Calu3 (cell line): ENCODE measurements around the gene ACYP1. TPM values are rescaled to one million over a fixed set of nuclear protein-coding genes. Genes with fewer than 3 reads are reported as not detected.

Experiments used
- BruUV-seq: library from RNA; stranded (reverse); fragments of 400-500 nt; replicated peaks from 2 replicates; lab custom pipeline; 2021; lab: Mats Ljungman, UMichigan
- CTCF ChIA-PET: fragments of 300-600 bp; sonication (Branson Sonifier 250); formaldehyde crosslinking; loops from one replicate; lab custom pipeline; 2022; ENCODE audit warnings: antibody characterized with exemption; lab: Charles Lee
- DNase-seq: peaks from one replicate; pipeline ENCODE4 v3.0.0; 2022
- H3K27ac Mint-ChIP-seq: one replicate; pipeline ENCODE4 v1.8.0; 2022; ENCODE audit warnings: mixed read lengths; ENCODE audit not compliant: unreplicated experiment
- H3K27me3 Mint-ChIP-seq: one replicate; pipeline ENCODE4 v1.8.0; 2022; ENCODE audit warnings: mixed read lengths; ENCODE audit not compliant: unreplicated experiment
- H3K36me3 Mint-ChIP-seq: one replicate; pipeline ENCODE4 v1.8.0; 2022; ENCODE audit warnings: mild to moderate bottlenecking, moderate library complexity, mixed read lengths; ENCODE audit not compliant: insufficient read depth, unreplicated experiment
- H3K4me1 Mint-ChIP-seq: one replicate; pipeline ENCODE4 v1.8.0; 2022; ENCODE audit warnings: mild to moderate bottlenecking, low read depth, mixed read lengths; ENCODE audit not compliant: unreplicated experiment
- H3K4me3 Mint-ChIP-seq: one replicate; pipeline ENCODE4 v1.8.0; 2022; ENCODE audit warnings: mild to moderate bottlenecking, low read depth, moderate library complexity, mixed read lengths; ENCODE audit not compliant: unreplicated experiment
- H3K9me3 Mint-ChIP-seq: one replicate; pipeline ENCODE4 v1.8.0; 2022; ENCODE audit warnings: low read depth, mixed read lengths; ENCODE audit not compliant: unreplicated experiment
- intact Hi-C: fragments of 100-400 bp; cut with micrococcal nuclease; formaldehyde crosslinking; loops from one replicate; pipeline ENCODE4 v1.10.0; 2022; ENCODE audit not compliant: unreplicated experiment
- total RNA-seq: library from RNA; stranded (reverse); gene quantifications from 2 replicates; pipeline ENCODE4 v1.2.3, GENCODE V29; 2022
- TF ChIP-seq, protein P1 (sequence below): fragments of 200-600 bp; IDR thresholded peaks from one replicate; pipeline ENCODE4 v1.8.0; 2022; ENCODE audit warnings: antibody characterized with exemption; ENCODE audit not compliant: unreplicated experiment

Gene ACYP1
- total RNA-seq, 1 experiment from 2014 or later = 33.2 TPM

DNA sequence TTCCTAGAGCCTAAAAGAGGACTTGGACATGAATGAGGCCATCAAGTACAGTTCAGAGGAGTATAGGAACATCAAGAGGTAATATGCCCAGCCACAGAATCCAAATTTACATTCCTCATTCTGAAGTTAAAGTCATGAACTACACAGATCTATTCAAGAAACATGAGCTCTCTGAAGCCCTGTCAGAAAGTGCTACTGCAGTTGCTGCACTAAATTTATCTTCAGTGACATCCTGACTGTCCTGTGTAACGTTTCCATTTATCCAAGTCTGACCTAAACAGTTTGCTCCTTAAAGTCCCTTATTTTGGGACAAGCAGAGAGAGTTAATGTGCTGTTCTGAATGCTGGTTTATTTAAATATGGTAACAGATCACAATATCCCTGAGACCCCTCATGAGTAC, 34.9 kb upstream of the ACYP1 start:
- no peaks in the 10 kb centered on the region for H3K27me3 Mint-ChIP-seq
- no peaks in the 10 kb centered on the region for H3K9me3 Mint-ChIP-seq
- H3K4me3 Mint-ChIP-seq = no peak overlapping the region
- no TSS peak for BruUV-seq
- CTCF ChIA-PET = no interaction called here
- TF ChIP-seq, protein P1, sequence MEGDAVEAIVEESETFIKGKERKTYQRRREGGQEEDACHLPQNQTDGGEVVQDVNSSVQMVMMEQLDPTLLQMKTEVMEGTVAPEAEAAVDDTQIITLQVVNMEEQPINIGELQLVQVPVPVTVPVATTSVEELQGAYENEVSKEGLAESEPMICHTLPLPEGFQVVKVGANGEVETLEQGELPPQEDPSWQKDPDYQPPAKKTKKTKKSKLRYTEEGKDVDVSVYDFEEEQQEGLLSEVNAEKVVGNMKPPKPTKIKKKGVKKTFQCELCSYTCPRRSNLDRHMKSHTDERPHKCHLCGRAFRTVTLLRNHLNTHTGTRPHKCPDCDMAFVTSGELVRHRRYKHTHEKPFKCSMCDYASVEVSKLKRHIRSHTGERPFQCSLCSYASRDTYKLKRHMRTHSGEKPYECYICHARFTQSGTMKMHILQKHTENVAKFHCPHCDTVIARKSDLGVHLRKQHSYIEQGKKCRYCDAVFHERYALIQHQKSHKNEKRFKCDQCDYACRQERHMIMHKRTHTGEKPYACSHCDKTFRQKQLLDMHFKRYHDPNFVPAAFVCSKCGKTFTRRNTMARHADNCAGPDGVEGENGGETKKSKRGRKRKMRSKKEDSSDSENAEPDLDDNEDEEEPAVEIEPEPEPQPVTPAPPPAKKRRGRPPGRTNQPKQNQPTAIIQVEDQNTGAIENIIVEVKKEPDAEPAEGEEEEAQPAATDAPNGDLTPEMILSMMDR = no peak
- H3K27ac Mint-ChIP-seq = no peak overlapping the region
- DNase-seq = no peak
- intact Hi-C loops = no loop called here
- peaks cover 21% of the 10 kb centered on the region for H3K36me3 Mint-ChIP-seq
- H3K4me1 Mint-ChIP-seq = no peaks in the 10 kb centered on the region

DNA sequence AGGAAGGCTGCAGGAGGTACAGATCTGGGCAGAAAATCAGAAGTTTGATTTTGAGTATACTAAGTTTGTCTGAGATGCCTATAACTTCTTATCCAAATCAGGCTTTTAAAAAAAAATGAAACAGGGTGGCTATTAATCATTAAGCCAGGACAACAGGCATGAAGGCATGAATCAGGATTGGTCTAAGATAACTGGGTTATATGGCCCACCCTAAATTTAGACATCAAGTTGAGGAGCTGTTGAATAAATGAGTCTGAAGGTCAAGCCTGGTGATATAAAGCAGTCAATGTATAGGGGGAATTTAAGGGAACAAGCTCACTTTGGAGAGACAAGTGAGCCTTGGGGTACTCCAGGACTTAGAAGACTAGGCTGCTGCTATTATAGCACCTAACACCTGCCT, 34.4 kb upstream of the ACYP1 start:
- DNase-seq = no peak

DNA sequence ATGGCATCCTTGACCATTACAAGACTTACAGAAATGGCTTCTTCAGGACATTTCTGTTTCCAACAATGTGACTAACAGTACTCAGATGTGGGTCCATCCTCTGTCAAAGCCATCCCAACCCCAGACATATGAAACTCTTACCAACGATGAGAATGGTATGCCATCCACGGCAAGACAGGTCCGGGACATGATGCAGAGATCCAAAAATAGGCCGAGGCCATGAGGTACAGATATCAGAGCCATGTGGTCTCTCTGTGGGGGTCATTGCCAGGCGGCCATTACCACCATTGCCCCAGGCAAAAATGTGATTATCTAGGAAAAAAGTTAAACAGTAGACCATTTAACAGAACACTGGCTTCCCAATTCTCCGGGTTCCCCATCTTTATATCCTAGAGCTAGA, 33.1 kb upstream of the ACYP1 start:
- no peak for DNase-seq
- H3K9me3 Mint-ChIP-seq = no peaks in the 10 kb centered on the region
- no peak overlapping the region for H3K27ac Mint-ChIP-seq
- TF ChIP-seq, protein P1 = no peak
- intact Hi-C loops = no loop called here
- CTCF ChIA-PET = no interaction called here
- H3K27me3 Mint-ChIP-seq = no peaks in the 10 kb centered on the region
- no peaks in the 10 kb centered on the region for H3K4me1 Mint-ChIP-seq
- peaks cover 24% of the 10 kb centered on the region for H3K36me3 Mint-ChIP-seq
- H3K4me3 Mint-ChIP-seq = no peak overlapping the region
- BruUV-seq = no TSS peak

More for the DNA sequence above, 34.4 kb upstream of the ACYP1 start:
- Mint-ChIP-seq H3K27me3 (no peaks in the 10 kb centered on the region), H3K4me1 (no peaks in the 10 kb centered on the region), H3K4me3 (no peak overlapping the region), H3K9me3 (no peaks in the 10 kb centered on the region), H3K27ac (no peak overlapping the region), H3K36me3 (peaks cover 24% of the 10 kb centered on the region)
- intact Hi-C loops = no loop called here
- TF ChIP-seq, protein P1 = no peak
- CTCF ChIA-PET = no interaction called here
- BruUV-seq = no TSS peak

DNA sequence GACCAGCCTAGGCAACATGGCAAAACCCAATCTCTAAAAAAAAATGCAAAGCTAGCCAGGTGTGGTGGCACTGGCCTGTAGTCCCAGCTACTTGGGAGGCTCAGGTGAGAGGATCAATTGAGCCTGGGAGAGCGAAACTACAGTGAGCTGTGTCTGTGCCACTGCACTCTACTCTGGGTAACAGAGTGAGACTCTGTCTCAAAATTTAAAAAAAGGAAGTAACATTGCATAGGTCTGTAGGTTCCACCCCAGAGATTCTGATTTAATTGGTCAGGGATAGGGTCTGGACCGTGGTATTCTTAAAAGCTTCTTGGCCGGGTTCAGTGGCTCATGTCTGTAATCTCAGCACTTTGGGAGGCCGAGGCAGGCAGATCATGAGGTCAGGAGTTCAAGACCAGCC, 31.9 kb upstream of the ACYP1 start:
- DNase-seq = no peak
- Mint-ChIP-seq H3K27me3 (no peaks in the 10 kb centered on the region), H3K4me1 (no peaks in the 10 kb centered on the region), H3K4me3 (no peak overlapping the region), H3K9me3 (no peaks in the 10 kb centered on the region), H3K36me3 (peaks cover 24% of the 10 kb centered on the region), H3K27ac (no peak overlapping the region)
- TF ChIP-seq, protein P1 = no peak
- CTCF ChIA-PET = interaction anchor here (0.7 to 1.2 kb wide), 2 partner anchors 140 to 235 kb away, joined by 3 to 6 read pairs; partner anchors contain the start of gene PGF
- BruUV-seq = no TSS peak
- intact Hi-C loops = no loop called here
